UCSD-AML1 (cell line): ENCODE measurements around the gene TPGS1.
"Not testable (repeated sequence)": the region's sequence is repeated elsewhere in the genome, so short reads cannot be mapped to it uniquely, and the experiment has no call there.

Experiments
- DNase-seq: peaks from one replicate; lab custom pipeline; 2025; ENCODE audit not compliant: unreplicated experiment; lab: John Stamatoyannopoulos, UW

Gene TPGS1

DNA sequence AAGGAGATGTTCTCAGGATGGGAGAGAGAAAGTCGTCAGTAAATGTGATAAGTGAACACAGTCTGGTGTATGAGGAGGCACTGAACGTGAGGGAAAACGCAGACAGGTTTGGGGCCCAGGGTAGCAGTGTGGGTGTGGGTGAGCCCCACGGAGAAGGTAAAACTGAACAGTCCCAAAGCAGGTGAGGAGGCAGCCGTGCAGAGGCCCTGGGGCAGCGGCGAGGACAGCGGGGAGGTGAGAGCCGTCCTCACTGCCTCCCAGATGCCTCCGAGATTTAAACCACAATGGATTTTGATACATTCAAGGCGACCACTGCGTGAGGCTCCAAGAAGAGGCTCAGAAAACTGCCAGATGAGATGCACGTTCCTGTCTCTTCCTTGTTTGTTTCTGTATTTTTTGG is 31.9 kb upstream of the TPGS1 start:
- DNase-seq: no peak

DNA sequence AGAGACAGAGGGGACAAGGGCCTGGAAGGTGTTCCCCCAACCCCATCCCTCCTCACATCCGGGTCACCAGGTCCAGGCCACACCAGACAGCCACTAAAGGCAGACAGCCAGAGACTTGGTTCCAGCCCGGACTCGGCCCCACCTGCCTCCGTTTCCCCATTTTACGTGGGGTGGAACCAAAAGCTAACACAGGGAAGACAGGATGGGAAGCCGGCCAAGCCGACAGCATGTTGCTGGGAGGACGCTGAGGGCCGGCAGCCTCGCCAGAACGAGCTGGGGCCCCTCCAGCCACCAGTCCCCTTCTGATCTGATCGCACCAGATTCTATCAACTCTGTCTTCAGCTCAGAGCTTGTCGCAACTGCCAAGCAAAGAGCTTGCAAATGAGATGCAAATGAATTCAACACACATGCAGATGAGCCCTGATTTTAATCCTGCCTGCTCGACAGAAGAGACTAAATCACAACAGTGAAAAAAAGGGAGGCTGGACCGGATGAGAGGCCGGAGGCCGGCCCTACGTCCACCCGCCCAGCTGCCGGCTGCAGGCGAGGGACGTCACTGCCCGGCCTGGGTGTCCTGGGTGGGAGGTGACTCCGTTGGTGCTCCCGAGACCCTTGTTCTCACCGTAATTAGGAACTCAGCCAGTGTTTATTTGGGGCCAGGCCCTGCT is 28.9 kb upstream of the TPGS1 start:
- no peak for DNase-seq

- no peak for DNase-seq
These were observed 28.3 kb upstream of the TPGS1 start for GRCh38 chr19:478976-479375.

GRCh38 chr19:480016-480855 is 27.1 kb upstream of the TPGS1 start:
- DNase-seq: peak; percentile 78

DNA sequence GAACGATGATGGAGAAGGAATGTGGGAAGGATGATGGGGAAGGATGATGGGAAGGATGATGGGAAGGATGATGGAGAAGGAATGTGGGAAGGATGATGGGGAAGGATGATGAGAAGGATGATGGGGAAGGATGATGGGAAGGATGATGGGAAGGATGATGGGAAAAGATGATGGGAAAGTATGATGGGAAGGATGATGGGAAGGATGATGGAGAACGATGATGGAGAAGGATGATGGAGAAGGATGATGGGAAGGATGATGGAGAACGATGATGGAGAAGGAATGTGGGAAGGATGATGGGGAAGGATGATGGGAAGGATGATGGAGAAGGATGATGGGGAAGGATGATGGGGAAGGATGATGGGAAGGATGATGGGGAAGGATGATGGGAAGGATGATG is 26.2 kb upstream of the TPGS1 start:
- DNase-seq: not testable (repeated sequence)

DNA sequence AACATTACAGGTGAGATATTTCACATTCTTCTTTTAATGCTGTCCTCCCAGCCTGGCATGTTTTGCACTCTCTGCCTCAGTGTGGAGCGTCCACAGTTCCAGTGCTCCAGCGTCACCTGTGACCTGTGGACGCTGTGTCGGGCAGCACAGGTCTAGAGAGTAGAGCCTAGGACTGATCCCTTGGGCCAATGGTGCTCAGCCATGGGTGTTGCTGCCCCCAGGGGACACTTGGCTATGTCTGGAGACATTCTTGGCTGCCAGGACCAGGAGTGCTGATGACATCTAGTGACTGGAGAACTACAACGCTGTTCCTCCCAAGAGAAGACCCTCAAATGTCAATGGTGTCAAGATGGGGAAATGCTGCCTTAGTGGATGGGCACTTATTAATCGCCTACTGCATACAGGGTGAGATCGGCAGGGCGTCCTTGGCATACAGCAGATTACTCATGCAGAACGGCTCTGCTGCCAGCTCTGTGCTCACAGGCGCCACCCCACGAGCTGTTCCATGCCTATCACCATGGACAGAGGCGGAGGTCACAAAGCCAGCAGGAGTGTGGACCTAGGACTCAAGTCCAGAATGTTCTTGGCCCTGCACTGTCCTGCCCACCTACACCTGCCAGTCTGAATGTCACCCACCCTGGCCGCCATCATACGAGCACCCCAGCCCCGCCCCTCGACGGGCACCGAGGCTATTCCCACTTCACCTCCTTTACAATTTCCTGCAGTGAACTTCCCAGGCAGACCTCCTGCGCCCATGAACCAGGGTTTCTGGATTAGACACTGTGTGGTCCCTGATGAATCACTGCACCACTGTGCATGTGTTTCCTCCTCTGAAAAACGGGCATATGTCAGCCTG is 24.9 kb upstream of the TPGS1 start:
- peak; percentile 21 for DNase-seq

DNA sequence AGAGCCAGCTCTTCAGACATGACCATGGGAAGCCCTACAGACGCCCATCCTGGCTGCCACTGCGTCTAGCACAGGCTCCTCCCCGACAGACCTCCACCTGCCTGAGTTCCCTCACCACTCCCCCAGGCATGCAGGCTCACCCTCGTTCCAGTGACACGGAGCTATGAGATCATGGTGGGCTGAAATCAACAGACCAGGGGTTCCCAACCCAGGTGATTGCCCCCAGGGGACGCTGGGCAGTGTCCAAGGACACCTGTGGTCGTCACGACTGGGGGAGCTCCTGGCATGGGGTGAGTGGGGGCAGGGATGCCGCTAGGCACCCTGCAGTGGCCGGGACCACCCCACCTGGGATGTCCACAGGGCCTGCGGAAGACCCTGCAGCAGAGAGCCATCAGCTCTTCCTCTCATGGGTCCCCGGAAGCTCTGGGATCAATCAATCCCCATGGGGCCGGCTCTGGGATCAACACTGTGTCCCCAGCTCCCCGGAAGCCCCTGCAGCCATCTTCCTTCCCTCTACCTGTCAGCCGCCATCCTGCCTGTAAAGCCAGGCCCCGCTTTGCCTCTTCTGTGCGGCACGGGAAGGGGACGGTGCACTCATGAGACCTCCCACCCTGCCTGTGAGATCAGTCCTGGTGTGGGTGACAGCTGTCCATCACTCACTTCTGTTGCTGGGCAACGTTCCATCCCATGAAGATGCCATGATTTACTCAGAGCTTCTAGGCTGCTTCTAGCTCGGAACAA is 23.8 kb upstream of the TPGS1 start:
- no peak for DNase-seq

- no peak for DNase-seq
These were observed 22.8 kb upstream of the TPGS1 start for GRCh38 chr19:484494-484893.

GRCh38 chr19:485077-485476 is 22.2 kb upstream of the TPGS1 start:
- DNase-seq: no peak

DNA sequence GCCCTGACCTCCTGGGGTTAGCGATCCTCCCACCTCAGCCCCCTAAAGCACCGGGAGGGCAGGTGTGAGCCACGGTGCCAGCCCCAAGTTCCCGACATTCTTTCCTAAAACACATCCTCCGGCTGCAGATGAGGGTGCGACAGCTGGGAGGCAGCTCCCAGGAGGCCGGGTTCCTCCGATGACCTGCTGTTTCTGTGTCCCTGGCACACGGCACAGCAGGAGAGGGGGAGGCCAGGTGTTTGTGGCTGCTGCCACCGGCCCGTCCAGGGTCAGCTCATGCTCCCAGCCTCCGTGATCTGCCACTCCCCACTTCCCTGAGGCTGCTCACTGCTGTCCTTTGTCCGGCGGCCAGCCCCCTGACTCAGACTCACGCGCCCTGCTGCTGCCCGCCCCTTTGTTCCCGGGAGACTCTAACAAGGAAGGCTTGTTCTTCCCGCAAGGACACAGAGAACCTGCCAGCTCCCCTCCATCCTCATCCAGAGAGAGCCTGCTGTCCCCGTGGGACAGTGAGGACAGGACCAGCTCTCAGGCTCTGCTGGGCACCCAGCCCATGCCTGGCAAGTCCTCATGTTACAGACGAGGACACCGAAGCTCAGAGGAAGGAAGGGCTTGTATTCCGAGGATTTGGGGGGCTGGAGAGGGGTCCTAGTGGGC is 21.6 kb upstream of the TPGS1 start:
- DNase-seq: no peak

GRCh38 chr19:488505-489417 is 18.5 kb upstream of the TPGS1 start:
- peak; percentile 96 for DNase-seq

DNA sequence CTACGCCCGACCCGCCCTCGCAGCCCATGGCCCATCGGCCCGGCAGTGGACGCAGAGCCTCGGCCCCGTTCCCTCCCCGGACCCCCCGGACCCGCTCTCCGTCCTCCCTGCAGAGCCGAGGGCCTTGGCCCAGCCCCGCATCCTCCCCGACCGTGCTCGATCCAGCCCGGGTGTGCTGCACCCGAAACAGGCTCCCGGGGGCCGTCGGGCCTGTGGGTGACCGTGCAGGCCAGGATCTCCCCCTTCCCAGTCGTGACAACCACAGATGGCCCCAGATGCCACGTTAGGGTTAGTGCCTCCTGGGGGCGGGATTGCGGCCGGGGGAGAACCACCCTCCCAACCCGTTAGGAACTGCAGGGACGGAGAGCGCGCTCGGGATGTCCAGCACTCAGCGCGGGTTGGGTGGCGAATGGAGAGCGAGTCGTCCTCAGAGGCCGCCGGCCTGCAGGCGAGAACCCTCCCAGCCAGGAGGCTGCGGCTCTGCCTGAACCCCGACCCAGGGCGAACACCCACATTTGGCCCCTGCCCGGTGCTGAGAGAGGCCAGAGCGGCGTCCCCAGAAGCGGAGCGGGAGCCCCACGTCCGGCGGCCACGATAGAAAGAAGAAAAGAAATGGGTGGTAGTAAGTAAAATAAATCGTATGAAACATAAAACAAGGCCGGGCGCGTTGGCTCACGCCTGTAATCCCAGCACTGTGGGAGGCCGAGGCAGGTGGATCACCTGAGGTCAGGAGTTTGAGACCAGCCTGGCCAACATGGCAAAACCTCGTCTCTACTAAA is 17.7 kb upstream of the TPGS1 start:
- DNase-seq: no peak

DNA sequence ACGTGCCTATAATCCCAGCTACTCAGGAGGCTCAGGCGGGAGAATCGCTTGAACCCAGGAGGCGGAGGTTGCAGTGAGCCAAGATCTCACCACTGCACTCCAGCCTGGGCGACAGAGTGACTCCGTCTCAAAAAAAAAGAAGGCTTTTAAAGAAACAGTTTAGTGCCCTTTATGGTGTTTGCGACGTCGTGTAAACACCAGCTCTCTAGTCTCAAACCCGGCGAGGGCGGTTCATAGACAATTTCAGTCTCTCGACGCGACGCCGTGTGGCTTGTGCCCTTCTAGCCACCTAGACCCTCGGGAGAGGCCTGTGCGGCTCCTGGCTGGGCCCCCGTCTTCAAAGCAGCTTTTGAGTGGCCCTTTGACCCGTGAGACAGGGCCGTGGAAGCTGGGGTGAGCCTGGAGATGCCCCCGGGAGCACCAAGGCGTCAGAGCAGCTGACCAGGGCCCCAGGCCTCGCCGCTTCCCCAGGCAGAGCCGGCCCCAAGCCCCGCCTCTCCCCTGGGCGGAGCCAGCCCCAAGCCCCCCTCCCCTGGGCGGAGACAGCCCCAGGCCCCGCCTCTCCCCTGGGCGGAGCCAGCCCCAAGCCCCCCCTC is 16.1 kb upstream of the TPGS1 start:
- peak; percentile 30 for DNase-seq

GRCh38 chr19:492091-492531 is 15.2 kb upstream of the TPGS1 start:
- DNase-seq: peak; percentile 28

- no peak for DNase-seq
These were observed 13.7 kb upstream of the TPGS1 start for GRCh38 chr19:493391-494170.

GRCh38 chr19:494171-495080 is 12.9 kb upstream of the TPGS1 start:
- no peak for DNase-seq

DNA sequence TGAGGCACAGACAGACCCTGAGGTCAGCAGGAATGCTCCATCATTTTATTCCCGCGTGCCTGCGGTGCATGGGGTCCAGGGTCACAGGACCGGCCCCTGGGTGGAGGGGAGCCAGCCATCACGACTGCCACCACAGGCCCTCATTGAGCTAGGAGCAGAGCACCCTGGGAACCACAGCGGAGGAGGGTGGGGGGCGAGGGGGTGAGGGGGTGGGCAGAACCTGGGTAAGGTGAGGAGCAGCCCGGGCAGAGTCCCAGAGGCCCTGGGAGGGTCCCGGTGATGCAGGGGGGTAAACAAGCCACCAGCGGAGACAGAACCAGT is 12.3 kb upstream of the TPGS1 start:
- DNase-seq: no peak
